HepG2 (cell line): ENCODE results near the gene KDM2B. TPM values are rescaled to one million over a fixed set of nuclear protein-coding genes. Genes with fewer than 3 reads are reported as not detected.

Experiments
- BORCS8-MEF2B ChIP-seq: sonication (generic); formaldehyde crosslinking; IDR thresholded peaks from 2 replicates; pipeline ENCODE4 v1.8.0; 2022; ENCODE audit warnings: mild to moderate bottlenecking, missing genetic modification reagents
- BRF2 ChIP-seq: sonication (generic); formaldehyde crosslinking; IDR thresholded peaks from 2 replicates; pipeline ENCODE4 v1.8.1; 2022; ENCODE audit warnings: mild to moderate bottlenecking, missing genetic modification reagents
- DMAP1 ChIP-seq: IDR thresholded peaks from 2 replicates; pipeline ENCODE4 v1.6.1; 2016
- GLI4 ChIP-seq: sonication (generic); formaldehyde crosslinking; IDR thresholded peaks from 2 replicates; pipeline ENCODE4 v1.5.1; 2020; ENCODE audit warnings: missing genetic modification reagents, mild to moderate bottlenecking, moderate library complexity, borderline replicate concordance
- HINFP ChIP-seq: sonication (generic); formaldehyde crosslinking; IDR thresholded peaks from 2 replicates; pipeline ENCODE4 v1.4.0; 2020; ENCODE audit warnings: low read depth, mild to moderate bottlenecking, missing genetic modification reagents
- KLF9 ChIP-seq: IDR thresholded peaks from 2 replicates; pipeline ENCODE4 v1.6.1; 2016; ENCODE audit warnings: low read depth
- MLX ChIP-seq: IDR thresholded peaks from 2 replicates; pipeline ENCODE4 v1.6.1; 2016
- MYPOP ChIP-seq: sonication (generic); formaldehyde crosslinking; IDR thresholded peaks from 2 replicates; pipeline ENCODE4 v1.8.1; 2023; ENCODE audit warnings: mild to moderate bottlenecking, moderate library complexity, missing genetic modification reagents
- SP140L ChIP-seq: sonication (generic); formaldehyde crosslinking; IDR thresholded peaks from 2 replicates; pipeline ENCODE4 v1.4.0; 2020; ENCODE audit warnings: missing genetic modification reagents, borderline replicate concordance
- TFAP4 ChIP-seq: sonication (generic); IDR thresholded peaks from 2 replicates; pipeline ENCODE4 v1.6.1; 2016; ENCODE audit warnings: low read depth, borderline replicate concordance
- ZBTB42 ChIP-seq: sonication (generic); formaldehyde crosslinking; IDR thresholded peaks from 2 replicates; pipeline ENCODE4 v1.5.0; 2020; ENCODE audit warnings: mild to moderate bottlenecking, missing genetic modification reagents
- ZFP91 ChIP-seq: sonication (generic); formaldehyde crosslinking; IDR thresholded peaks from 2 replicates; pipeline ENCODE4 v1.9.0; 2022; ENCODE audit warnings: missing genetic modification reagents, mild to moderate bottlenecking, borderline replicate concordance
- ZGPAT ChIP-seq: IDR thresholded peaks from 2 replicates; pipeline ENCODE4 v1.6.1; 2016; ENCODE audit warnings: mild to moderate bottlenecking
- ZMYM4 ChIP-seq: sonication (generic); formaldehyde crosslinking; IDR thresholded peaks from 2 replicates; pipeline ENCODE4 v1.8.1; 2023; ENCODE audit warnings: mild to moderate bottlenecking, missing genetic modification reagents
- ZNF572 ChIP-seq: sonication (generic); formaldehyde crosslinking; IDR thresholded peaks from 2 replicates; pipeline ENCODE4 v1.5.1; 2020; ENCODE audit warnings: mild to moderate bottlenecking, missing genetic modification reagents
- ZNF580 ChIP-seq: IDR thresholded peaks from 2 replicates; pipeline ENCODE4 v1.6.1; 2016; ENCODE audit warnings: low read depth, borderline replicate concordance
- ZNF737 ChIP-seq: sonication (generic); formaldehyde crosslinking; IDR thresholded peaks from 2 replicates; pipeline ENCODE4 v1.5.0; 2020; ENCODE audit warnings: missing genetic modification reagents, mild to moderate bottlenecking, borderline replicate concordance
- ZNF784 ChIP-seq: sonication (generic); formaldehyde crosslinking; IDR thresholded peaks from 2 replicates; pipeline ENCODE4 v1.5.1; 2020; ENCODE audit warnings: missing genetic modification reagents, mild to moderate bottlenecking, borderline replicate concordance
- polyA plus RNA-seq, 8 experiments: library from polyadenylated mRNA; depleted of rRNA in 3 of 8; stranded (reverse) in 7 of 8; unstranded in 1 of 8; fragments of >200 nt; fragmentation: Illumina TruSeq in 4 of 8; extraction: Trizol in 4 of 8; gene quantifications; 2 replicates each; pipeline versions ENCODE4 v1.2.1 to v1.2.3, GENCODE V29; 2011 to 2016; ENCODE audit warnings: low read depth in 4 of 8, missing spikeins in 1 of 8, mixed read lengths in 1 of 8; ENCODE audit not compliant: insufficient read depth in 1 of 8
- total RNA-seq, 5 experiments: library from RNA; depleted of rRNA; stranded (reverse); fragments of >200 nt; fragmentation: Illumina TruSeq; extraction: Trizol; gene quantifications; 2 replicates each; pipeline ENCODE4 v1.2.3, GENCODE V29; 2016; ENCODE audit warnings: low read depth in 1 of 5

KDM2B gene
- total and polyA plus RNA-seq, 2 of the 13 experiments (the other 11 are each of a cell fraction or from before 2014, with no cell fraction given), result 17.5 to 26.1 TPM

GRCh38 chr12:121550974-121551634, 29.7 kb downstream of the KDM2B start (continued):
- TF ChIP-seq ZNF784 (CRISPR knock-in tag), result no peak
- TF ChIP-seq BRF2, result peak; percentile 61; the same call in 1 of the 2 replicates
- TF ChIP-seq ZNF580, result peak; percentile 48; the same call in 1 of the 2 replicates
- no peak for TF ChIP-seq ZNF572 (CRISPR knock-in tag)
- TF ChIP-seq GLI4 (CRISPR knock-in tag), result no peak
- TF ChIP-seq TFAP4, result peak; percentile 57; the same call in 1 of the 2 replicates
- TF ChIP-seq KLF9 (CRISPR knock-in tag), result no peak; the same call in 1 of the 2 replicates
- no peak for TF ChIP-seq ZMYM4 (CRISPR knock-in tag)
- TF ChIP-seq BORCS8-MEF2B, result no peak
- peak; percentile 86; the same call in 1 of the 2 replicates for TF ChIP-seq MLX (CRISPR knock-in tag)
- no peak for TF ChIP-seq ZFP91
- TF ChIP-seq HINFP (CRISPR knock-in tag), result no peak
- no peak for TF ChIP-seq DMAP1
- no peak for TF ChIP-seq ZNF737 (CRISPR knock-in tag)
- no peak for TF ChIP-seq ZBTB42 (CRISPR knock-in tag)
- no peak; the same call in 1 of the 2 replicates for TF ChIP-seq SP140L
- TF ChIP-seq MYPOP (CRISPR knock-in tag), result peak; percentile 62; the same call in 1 of the 2 replicates
- peak; percentile 94 for TF ChIP-seq ZGPAT (CRISPR knock-in tag)
